IPS DF 19.7 (cell line): ENCODE data around the gene CHCT1.
"Not testable (repeated sequence)": the region's sequence is repeated elsewhere in the genome, so short reads cannot be mapped to it uniquely, and the experiment has no call there.

Source experiments
- DNase-seq: peaks from one replicate; pipeline ENCODE4 v3.0.0-alpha.2; 2013; ENCODE audit warnings: low read depth, low spot score

The CHCT1 gene

GRCh38 chr17:60398227-60398959, 23.9 kb upstream of the CHCT1 start:
- DNase-seq: no peak

GRCh38 chr17:60401819-60402218, 20.5 kb upstream of the CHCT1 start:
- DNase-seq: no peak

- no peak for DNase-seq
Observed at GRCh38 chr17:60403523-60403810, 18.8 kb upstream of the CHCT1 start.

- DNase-seq: no peak
Observed at GRCh38 chr17:60403962-60404361, 18.3 kb upstream of the CHCT1 start.

- no peak for DNase-seq
Observed at GRCh38 chr17:60406887-60407286, 15.4 kb upstream of the CHCT1 start.

- DNase-seq: no peak
Observed at GRCh38 chr17:60410001-60410400, 12.3 kb upstream of the CHCT1 start.

- DNase-seq: no peak
Observed at GRCh38 chr17:60412701-60413100, 9.6 kb upstream of the CHCT1 start.

GRCh38 chr17:60415146-60415545, 7.1 kb upstream of the CHCT1 start:
- no peak for DNase-seq

GRCh38 chr17:60416368-60416925, 5.8 kb upstream of the CHCT1 start:
- no peak for DNase-seq

- not testable (repeated sequence) for DNase-seq
Observed at GRCh38 chr17:60419003-60419402, 3.3 kb upstream of the CHCT1 start.

- not testable (repeated sequence) for DNase-seq
Observed at GRCh38 chr17:60419875-60420274, 2.4 kb upstream of the CHCT1 start.

GRCh38 chr17:60421273-60422161, 772 bp upstream of the CHCT1 start:
- no peak for DNase-seq

GRCh38 chr17:60423865-60424264, 1.6 kb downstream of the CHCT1 start:
- DNase-seq: no peak

GRCh38 chr17:60425626-60426025, 3.3 kb downstream of the CHCT1 start:
- DNase-seq: no peak

GRCh38 chr17:60426596-60426995, 4.3 kb downstream of the CHCT1 start:
- no peak for DNase-seq

GRCh38 chr17:60428491-60428890, 6.2 kb downstream of the CHCT1 start:
- DNase-seq: not testable (repeated sequence)

- DNase-seq: not testable (repeated sequence)
Observed at GRCh38 chr17:60430561-60430960, 8.3 kb downstream of the CHCT1 start.

GRCh38 chr17:60433021-60433997, 11.0 kb downstream of the CHCT1 start:
- DNase-seq: not testable (repeated sequence)

GRCh38 chr17:60435244-60436167, 13.2 kb downstream of the CHCT1 start:
- no peak for DNase-seq

- no peak for DNase-seq
Observed at GRCh38 chr17:60436676-60437075, 14.4 kb downstream of the CHCT1 start.
